Suppressor macrophage treated with lipopolysaccharide for 4 hours (primary cell): ENCODE results near the gene FAM222A.

Experiments
- DNase-seq: peaks from one replicate; pipeline ENCODE4 v3.0.0-alpha.2; 2020

FAM222A gene

DNA sequence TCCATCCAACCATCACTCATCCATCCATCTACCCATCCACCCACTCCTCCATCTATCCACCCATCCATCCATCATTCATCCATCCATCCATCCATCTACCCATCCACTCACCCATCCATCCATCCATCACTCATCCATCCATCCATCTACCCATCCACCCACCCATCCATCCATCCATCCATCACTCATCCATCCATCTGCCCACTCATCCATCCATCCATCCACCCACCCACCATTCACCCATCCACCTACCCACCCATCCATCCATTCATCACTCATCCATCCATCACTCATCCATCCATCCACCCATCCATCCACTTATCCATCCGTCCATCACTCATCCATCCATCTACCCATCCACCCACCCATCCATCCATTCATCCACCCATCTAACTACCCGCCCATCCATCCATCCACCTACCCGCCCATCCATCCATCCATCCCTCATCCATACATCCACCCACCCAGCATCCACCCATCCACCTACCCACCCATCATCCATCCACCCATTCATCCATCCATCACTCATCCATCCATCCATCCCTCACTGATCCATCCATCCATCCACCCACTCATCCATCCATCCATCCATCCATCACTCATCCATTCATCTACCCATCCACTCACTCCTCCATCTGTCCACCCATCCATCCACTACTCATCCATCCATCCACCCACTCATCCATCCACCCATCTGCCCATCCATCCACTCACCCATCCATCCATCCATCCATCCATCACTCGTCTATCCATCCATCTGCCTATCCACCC, 95.4 kb downstream of the FAM222A start:
- DNase-seq, result no peak

DNA sequence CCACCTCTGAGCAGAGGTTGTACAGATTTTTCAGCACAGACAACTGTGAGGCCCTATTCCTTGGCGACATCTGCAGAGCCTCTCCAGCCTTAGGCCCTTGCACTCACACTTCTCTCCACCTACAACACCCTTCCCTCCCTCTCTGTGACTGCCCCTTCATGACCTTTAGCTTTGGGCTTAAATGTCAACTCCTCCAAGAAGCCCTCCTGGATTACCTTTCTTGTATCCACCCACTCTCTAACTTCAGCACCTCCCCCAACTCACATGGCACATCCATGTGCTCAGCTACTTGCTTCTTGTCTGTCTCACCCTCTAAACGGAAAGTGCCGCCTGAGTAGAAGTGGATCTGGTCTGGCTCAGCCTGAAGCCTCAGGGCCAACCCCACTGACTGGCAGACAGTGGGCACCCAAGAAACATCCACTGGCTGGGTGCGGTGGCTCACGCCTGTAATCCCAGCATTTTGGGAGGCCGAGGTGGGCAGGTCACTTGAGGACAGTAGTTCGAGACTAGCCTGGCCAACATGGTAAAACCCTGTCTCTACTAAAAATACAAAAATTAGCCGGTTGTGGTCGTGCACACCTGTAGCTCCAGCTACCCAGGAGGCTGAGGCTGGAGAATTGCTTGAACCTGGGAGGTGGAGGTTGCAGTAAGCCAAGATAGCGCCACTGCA, 97.5 kb downstream of the FAM222A start:
- DNase-seq, result no peak

DNA sequence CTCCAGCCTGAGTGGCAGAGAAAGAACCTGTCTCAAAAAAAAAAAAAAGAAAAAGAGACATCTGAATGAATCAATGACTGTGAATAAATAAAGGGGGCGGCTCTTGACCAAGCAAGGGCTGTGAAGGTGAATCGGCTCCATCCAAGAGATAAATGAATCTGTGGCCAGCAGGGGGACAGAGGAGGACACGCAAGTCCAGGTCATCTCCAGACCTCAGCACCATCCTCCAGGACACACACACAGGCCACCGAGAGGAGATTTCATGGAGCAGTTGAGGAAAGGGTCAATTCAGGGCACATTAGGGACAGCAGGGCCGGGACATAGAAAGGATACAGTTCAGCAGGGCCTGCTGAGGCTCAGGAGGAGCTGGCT, 98.0 kb downstream of the FAM222A start:
- no peak for DNase-seq

DNA sequence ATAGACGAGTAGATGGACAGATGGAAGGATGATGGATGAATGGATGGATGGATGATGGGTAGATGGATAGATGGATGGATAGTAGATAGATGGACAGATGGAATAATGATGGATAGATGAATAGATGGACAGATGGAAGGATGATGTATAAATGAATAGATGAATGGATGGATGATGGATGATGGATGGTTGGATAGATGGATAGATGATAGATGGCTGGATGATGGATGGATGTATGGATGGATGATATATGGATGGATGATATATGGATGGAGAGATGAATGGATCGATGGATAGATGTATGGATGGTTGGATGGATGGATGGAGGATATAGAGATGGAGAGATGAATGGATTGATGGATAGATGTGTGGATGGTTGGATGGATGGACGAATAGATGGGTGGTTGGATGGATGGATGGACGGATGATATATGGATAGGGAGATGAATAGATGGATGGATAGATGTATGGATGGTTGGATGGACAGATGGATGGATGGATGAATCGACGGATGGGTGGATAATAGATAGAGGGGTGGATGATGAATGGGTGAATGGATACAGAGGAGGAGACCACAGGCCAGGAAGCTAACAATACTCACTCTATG, 100.3 kb downstream of the FAM222A start:
- no peak for DNase-seq

DNA sequence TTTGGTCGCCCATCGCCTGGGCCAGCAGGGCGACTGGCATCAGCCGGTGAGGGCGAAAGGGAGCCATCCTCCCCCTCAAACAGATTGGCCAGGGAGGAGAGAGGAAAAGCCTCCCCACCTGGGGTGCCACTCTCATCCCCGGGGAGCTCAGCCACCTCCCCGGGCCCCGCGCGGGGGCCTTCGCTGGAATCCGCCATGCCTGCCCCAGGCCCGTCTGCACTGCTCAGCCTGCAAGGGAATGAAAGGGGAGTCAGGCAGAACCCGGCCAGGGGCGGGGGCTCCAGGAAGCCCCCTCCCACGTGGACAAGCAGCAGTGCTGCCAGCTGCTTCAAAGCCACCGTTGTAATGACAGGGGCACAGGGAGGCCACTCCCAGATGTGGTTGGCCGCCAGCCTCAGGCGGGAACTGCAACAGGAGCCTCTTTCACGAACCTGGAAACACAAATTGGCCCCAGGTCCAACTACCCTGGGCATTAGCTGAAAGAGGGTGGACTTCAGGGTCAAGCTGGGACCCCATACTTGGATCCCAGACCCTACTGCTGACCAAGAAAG, 101.0 kb downstream of the FAM222A start:
- no peak for DNase-seq

DNA sequence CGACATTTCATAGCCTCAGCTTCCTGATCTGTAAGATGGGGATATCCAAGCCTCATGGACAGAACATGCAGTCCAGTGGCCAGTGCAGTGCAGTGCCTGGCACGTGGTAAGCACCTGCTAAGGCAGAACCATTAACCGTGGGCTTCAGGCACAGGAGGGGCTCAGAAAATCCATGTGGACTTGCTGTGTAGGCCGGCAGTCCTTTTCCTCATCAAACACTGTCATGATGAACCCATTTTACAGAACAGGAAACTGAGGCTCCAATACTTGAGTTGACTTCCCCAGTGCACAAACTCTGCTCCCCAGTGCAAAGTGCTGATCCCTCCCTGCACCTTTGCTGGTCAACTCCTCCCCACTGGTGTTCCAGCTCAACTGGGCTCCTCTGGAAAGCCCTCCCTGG, 101.6 kb downstream of the FAM222A start:
- no peak for DNase-seq

DNA sequence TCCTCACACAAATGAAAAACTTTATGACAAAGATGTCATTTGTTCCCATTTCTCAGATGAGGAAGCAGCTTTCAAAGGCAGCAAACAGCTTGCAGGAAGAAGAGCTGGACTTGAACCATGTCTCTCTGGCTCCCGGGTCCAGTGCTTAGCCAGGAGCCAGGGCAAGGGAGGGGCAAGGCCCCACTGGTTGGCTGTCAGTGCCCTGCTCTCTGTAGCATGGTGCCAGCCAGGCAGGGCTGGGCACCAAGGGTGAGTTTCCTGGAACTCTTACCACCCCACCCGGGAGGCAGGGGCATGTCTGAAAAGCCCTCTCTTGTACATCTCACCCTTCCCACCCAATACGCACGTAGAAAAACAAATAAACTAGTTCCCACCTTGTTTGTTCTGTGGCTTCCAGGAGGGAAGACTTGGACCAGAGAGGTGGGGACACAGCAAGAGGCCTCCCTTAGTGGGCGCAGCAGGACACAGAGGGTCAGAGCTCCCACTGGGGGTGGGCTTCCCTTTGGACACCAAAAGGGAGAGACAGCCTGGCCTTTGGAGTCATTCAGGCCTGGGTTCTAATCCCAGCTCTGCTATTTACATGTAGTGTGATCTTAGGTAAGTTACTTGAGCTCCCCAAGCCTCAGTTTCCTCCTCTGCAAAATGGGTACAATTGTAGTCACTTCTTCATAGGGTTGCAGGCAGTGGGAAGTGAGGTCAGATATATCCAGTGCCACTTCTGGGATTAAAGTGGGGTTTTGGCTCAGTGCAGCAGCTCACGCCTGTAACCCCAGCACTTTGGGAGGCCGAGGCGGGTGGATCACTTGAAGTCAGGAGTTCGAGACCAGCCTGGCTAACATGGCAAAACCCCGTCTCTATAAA, 102.4 kb downstream of the FAM222A start:
- DNase-seq, result no peak

DNA sequence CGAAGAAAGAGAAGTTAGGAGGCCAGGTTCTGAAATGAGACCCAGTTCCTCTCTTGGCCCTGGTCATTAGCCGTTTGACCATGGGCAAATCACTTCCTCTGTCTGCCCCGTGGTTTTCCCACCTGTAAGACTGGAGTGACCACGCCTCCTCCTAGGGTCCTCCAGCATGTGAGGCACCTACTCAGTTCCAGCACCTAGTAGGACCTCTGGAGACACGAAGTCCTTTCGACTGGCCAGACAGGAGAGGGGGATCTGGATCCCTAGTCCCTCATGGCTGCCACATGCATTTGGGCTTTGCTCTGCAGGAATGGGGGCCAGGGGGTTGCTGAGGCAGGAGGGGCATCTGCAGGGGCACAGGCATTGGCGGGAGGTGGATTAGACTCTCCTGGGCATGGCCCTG, 103.2 kb downstream of the FAM222A start:
- no peak for DNase-seq

DNA sequence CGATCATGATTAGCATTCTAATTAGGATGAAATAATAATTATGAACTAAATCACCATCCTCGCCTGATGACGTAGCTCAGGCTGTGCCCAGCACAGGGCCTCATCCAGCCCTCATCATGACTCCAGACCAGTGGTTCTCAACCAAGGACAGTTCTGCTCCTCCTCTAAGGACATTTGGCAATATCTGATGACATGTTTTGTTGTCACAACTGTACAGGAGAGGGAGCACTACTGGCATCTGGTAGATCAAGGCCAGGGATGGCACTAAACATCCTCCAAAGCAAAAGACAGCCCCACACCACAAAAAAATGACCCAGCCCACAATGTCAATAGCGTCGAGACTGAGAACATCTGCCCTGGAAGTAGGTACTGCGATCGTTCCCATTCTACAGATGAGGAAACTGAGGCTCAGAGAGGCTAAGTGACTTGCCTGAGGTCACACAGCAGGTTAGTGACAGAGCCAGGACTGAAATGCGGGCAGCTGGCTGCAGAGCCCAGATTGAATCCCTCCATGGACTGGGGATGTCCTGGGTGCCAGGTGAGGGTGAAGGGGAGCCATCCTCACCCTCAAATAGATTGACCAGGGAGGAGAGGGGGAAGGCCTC, 104.1 kb downstream of the FAM222A start:
- DNase-seq, result no peak

DNA sequence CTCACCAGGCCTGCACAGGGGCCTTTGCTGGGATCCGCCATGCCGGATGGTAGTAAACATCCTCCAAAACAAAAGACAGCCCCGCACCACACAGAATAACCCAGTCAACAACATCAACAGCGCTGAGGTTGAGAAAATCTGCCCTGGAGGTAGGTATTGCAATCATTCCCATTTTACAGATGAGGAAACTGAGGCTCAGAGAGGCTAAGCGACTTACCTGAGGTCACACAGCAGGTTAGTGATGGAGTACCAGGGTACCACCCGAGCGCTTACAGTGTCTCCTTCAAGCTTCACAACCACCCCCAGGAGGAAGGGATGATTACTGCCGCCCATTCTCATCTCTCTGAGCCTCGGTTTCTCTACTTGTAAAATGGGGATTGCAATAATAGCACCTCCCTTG, 104.6 kb downstream of the FAM222A start:
- no peak for DNase-seq

DNA sequence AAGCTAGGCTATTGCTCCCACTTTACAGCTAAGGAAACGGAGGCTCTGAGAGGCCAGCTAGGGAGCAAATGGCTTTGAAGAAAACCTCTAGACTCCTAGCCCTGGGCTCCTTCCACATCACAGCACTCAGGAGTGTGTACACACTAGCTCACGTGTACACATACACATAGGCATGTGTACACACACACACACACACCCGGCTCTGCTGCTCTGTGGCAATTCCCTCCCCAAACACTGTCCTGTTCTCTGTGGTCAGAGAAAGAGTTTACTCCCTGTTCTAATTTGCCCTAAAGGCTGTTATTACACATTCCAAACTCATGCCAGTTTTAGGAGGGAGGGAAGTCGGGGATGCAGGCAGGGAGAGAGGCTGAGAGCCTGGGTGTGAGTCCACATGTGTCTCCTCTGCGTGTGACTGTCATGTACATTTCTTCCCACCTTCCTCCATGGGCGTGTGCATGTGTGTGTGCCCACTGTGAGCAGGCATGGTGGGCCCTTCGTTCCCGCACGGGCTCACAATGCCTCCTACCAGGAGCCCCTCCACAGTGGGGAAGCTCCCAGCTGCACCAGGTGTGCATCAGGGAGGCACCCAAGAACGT, 105.4 kb downstream of the FAM222A start:
- DNase-seq, result no peak
